A549 (cell line): Measurements from ENCODE around the gene LRRC59.

ENCODE experiments used
- CTCF ChIP-seq: fragments of >200 bp; sonication (Bioruptor Twin); formaldehyde crosslinking; IDR thresholded peaks from 3 replicates; pipeline ENCODE4 v1.5.1; 2016
- MAFK ChIP-seq: fragments of 450-650 bp; IDR thresholded peaks from 2 replicates; pipeline ENCODE4 v1.6.1; 2014; ENCODE audit not compliant: partially characterized antibody
- MAX ChIP-seq: IDR thresholded peaks from 2 replicates; pipeline ENCODE4 v1.6.1; 2012
- POLR2A ChIP-seq: IDR thresholded peaks from 2 replicates; pipeline ENCODE4 v1.6.1; 2012; ENCODE audit warnings: mild to moderate bottlenecking, low read length

- no peak for TF ChIP-seq CTCF
- no peak for TF ChIP-seq MAFK
- no peak for TF ChIP-seq MAX
- TF ChIP-seq POLR2A: no peak
These were observed 29.1 kb upstream of the LRRC59 start for GRCh38 chr17:50426472-50426782.
